GM20431 (cell line): ENCODE measurements around the gene SLC27A1.

Experiments used
- in situ Hi-C: fragments of 300-500 bp; cut with MseI, MboI; formaldehyde crosslinking; loops from one replicate; pipeline ENCODE4 v1.15.0; 2020; ENCODE audit warnings: low sequenced_read_pairs; ENCODE audit not compliant: unreplicated experiment

SLC27A1 gene

DNA sequence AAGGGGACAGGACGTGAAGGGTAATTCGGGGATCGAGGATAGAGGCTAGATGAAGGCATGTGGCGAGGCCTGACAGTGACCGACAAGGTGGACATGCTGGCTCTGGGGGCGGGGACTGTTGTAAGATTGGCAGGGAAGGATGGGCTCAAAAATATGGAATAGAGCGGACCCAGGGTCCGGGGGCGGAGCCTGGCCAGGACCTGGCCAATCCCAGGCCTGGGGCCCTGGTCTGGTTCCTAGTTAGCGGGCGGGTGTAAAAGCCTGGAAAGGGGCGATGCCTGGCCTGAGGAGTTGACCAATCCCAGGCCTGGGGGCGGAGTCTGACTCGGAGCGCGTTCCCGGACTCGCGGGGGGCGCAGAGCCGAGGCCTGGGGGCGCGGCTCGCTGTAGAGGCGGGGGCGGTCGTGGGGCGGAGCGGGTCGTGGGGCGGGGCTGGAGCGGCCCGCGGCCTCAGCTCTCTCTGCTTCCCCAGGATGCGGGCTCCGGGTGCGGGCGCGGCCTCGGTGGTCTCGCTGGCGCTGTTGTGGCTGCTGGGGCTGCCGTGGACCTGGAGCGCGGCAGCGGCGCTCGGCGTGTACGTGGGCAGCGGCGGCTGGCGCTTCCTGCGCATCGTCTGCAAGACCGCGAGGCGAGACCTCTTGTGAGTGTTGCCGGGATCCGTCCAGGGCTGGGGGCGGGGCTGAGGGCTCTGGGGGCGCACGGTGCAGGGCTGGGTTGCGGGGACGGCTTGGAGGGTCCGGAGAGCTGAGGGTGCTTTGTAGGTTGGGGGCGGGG, at the start of gene SLC27A1:
TSS of gene SLC27A1 (plus strand) at position 457 of the 774 bp plus-strand sequence. CDS start at position 474, 17 bp downstream.
- in situ Hi-C loops, result no loop called here

DNA sequence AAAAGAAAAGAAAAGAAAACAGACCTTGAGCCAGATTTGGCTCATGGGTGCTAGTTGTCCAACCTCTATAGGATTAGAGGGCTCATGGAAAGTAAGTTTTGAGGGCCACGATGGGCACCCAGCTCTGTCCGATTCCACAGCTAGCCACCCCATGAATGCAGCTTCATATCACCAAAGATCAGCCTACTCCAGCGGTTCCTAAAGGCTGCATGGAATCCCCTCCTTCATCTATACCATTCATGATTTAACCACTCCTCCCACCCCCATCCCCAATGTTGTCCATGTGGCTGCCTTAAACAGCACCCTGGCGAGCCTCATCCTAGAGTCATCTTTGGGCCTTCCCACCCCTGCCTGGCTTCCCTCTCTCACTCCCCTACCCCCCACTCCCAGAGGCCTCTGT, 48.4 kb upstream of the SLC27A1 start:
- in situ Hi-C loops, result no loop called here

DNA sequence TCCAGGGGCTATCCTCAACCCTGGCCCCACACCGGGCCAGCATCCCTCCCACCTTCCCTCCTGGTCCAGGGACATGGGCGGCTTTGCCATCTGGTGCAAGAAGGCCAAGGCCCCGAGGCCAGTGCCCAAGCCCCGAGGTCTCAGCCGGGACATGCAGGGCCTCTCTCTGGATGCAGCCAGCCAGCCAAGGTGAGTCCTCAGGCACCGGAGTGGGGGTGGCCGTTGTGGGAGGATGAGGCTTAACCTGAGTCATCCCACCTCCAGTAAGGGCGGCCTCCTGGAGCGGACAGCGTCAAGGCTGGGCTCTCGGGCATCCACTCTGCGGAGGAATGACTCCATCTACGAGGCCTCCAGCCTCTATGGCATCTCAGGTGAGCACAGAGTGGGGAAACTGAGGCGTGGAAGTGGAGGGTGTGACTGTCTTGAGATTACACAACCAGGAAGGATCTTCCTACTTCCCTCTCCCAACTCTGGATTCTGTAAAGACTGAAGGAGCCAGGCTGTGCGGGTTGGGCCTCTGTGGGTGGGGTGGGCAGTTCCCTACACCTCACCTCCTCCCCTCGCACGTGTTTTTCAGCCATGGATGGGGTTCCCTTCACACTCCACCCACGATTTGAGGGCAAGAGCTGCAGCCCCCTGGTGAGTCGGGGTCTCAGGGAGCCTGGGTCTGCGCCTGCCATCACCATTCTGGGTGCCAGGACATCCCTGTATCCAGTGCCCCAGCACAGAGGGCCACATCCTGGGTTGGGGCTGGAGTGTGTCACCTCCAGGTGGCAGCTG, 46.7 kb upstream of the SLC27A1 start:
- in situ Hi-C loops, result no loop called here

DNA sequence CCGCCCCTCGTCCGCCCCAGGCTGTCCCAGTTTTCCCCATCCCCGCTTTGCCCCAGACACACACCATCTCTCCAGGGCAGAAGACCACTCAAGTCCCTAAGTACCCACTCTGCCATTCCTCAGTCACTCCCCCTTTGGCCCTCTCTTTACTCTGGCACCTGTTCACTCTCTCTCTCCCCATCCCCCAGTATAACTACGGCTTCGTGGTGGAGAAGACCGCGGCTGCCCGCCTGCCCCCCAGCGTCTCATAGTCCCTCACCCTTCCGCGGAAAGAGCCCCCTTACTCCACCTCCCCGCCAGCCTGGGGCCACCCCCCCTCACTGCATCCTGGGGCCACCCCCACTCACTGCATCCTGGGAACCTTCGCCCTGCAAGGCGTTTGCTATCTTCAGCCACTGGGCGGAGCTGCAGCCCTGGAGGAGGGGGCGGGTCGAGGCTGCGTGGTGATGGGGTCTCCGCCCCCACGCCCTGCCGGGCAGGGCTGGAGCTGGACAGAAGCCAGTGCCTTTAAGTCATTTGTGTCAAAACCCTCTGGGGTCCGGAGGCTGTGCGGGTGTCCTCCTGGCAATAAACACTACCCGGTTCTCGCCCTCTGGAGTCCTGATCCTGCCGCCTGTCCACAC, 45.5 kb upstream of the SLC27A1 start:
- in situ Hi-C loops, result no loop called here

DNA sequence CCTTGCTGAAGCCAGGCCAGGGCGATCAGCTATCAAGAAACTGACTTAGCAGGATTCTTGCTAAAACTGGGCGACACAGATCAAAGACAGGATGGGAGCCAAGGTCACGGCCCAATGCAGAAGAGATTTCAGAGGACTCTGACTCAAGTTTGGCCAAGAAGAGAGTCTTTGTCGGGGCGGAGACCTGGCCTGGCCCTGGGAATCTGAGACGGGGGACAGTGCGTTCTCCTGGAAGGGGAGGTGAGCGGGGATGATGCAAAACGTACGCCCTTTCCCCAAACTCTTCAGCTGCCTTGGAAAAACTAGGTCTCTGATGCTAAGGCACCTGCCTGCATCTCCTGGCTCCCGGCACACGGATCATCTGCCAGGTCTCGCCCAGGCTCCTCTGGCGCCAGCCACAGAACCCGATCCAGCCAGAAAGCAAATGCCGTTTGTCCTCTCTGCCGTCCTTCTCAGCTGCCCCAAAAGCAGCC, 40.6 kb upstream of the SLC27A1 start:
- in situ Hi-C loops, result no loop called here

DNA sequence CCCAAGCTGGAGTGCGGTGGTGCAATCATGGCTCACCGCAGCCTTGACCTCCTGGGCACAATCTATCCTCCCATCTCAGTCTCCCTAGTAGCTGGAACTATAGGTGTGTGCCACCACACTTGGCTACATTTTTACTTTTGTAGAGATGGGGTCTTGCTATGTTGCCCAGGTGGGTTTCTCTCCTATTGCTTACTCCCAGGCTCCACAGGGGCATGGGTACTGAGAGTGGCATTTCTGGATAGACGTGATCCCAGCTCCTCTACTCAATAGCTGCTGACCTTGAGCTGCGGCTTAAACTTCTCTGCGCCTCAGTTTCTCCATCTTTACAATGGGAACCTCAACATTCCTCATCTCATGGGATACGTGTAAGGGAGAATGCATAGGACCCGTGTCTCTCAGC, 38.9 kb upstream of the SLC27A1 start:
- in situ Hi-C loops, result no loop called here

DNA sequence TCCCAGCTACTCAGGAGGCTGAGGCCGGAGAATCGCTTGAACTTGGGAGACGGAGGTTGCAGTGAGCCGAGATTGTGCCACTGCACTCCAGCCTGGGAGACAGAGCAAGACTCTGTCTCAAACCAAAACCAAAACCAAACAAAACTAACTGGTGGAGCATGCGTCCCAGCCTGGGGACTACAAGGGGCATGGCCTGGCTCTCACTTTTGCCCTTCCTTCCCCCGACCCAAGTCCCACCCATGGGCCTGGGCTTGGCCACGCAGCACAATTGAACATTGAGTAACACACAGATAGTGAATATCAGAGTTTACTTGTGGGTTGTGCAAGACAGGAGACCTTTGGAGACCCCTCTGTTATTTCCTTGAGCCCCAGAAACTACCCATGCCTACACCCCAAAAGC, 35.1 kb upstream of the SLC27A1 start:
- in situ Hi-C loops, result no loop called here

DNA sequence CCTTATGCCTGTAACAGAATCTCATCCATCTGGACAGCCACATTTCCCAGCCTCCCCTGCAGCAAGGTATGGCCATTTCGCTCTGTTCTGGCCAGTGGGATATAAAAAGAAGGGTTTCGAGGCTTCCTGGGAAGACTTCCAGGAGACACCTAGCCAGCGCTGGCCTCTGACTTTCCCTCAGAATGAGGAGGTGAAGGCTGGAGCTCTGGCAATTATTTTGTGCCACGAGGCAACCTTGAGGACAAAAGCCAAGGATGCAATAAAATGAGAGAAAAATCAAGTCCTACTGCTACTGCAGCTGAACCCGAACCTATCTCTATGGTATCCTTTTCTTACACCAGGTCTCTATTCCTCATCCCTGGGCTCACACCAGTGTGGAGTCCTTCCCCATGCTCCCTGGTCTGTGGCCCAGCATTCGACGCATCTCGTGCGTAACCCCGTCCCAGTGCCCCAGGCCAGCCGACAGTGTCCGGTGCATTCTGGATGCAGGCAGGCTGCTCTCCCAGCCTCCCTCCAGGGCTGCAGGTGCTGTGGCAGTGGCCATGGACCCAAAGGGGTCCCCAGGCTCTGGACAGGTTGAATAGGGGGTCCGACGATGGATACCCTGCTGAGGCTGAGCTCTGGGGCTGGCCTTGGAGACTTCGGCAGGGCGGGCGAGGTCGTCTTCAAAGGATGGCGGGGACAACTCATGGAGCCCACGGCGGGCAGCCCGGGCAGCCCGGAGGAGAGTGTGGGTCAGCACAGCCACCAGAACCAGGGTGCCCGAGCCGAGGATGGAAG, 34.0 kb upstream of the SLC27A1 start:
- in situ Hi-C loops, result no loop called here

DNA sequence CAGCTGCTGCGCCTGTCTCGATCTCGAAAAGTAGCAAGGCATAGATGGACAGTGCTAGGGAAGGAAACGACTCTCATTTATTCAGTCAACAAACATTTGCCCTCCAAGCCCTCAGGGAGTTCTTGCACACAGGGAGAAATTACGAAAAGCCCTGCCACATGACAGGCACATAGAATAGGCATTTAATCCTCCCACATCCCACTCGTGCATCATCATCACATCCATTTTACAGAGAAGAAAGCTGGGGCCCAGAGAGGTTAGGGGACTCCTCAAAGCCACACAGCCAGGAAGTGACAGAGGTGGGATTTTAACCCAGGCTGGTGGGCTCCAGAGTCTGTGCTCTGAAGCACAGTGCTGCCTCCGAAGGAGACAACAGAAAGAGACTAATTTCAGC, 33.5 kb upstream of the SLC27A1 start:
- in situ Hi-C loops, result no loop called here

DNA sequence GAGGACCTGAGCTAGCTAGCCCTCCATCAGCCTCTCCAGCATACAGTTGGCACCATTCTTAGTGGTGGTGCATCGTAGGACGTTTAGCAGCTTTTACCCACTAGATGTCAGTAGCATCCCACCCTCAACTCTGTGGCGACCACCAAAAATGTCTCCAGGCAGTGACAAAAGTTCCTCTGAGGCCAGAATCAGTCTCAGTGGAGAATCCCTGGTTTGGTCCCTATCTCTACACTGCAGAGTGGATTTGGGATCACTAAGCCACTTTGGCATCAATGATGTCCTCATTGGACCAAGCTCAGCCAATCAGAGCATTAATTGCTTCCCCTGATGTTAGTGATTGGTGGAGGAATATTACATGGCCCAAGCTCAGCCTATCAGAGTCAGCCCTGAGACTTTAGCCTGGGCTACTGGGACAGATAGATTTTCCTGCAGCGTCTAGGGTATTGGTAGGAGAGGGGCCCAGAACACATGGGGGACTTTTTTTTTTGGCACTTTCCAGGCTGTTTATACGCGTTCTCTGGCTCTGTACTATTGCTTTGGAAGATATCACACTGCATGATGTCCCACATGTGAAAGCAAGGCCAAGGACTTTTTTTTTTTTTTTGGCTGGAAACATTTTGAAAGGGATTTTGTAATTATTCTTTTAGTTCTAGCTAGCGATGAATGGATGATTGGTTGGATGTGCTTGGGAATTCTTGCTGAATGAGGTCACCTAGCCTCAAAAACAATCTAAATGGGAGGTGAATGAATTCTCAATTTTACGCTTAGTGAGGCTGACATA, 28.9 kb upstream of the SLC27A1 start:
- in situ Hi-C loops, result no loop called here

DNA sequence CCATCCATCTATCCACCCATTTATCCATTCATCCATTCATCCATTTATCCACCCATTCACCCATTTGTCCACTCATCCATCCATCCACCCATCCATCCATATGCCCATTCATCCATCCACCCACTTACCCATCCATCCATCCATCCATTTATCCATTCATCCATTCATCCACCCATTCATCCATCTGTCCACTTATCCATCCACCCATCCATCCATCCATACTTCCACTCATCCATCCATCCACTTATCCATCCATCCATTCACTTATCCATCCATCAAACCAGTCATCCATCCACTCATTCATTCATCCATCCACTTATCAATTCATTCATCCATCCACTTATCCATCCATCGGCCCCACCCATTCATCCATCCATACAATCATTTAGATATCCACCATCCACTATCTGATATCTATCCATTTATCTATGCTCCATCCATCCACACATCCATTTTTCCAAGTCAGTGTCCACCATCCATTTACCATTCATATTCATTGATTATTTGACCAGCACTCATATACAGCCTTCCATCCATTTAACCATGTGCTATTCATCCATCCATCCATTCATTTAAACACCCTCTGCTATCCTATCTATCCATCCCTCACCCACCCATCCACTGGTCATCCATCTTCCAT, 24.7 kb upstream of the SLC27A1 start:
- in situ Hi-C loops, result no loop called here

DNA sequence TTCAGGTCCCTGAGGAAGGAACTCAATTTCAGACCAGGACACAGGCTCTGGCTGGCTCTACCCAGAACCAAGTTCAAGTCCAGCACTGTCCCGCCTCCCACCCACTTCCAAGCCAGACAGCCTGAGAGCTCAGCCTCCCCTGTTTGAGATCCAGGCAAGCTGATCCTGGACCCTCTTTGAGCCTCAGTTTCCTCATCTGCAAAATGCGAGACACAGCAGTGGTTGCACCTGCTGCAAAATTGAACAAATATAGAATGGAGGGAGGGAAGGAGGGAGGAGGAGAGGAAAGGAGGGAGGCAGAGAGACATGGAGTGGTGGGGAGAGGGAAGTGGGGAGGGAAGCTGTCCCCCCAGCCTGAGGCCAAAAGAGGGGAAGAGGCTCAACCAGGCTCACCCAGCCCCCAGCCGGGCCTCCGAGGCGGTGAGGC, 22.6 kb upstream of the SLC27A1 start:
- in situ Hi-C loops, result no loop called here

DNA sequence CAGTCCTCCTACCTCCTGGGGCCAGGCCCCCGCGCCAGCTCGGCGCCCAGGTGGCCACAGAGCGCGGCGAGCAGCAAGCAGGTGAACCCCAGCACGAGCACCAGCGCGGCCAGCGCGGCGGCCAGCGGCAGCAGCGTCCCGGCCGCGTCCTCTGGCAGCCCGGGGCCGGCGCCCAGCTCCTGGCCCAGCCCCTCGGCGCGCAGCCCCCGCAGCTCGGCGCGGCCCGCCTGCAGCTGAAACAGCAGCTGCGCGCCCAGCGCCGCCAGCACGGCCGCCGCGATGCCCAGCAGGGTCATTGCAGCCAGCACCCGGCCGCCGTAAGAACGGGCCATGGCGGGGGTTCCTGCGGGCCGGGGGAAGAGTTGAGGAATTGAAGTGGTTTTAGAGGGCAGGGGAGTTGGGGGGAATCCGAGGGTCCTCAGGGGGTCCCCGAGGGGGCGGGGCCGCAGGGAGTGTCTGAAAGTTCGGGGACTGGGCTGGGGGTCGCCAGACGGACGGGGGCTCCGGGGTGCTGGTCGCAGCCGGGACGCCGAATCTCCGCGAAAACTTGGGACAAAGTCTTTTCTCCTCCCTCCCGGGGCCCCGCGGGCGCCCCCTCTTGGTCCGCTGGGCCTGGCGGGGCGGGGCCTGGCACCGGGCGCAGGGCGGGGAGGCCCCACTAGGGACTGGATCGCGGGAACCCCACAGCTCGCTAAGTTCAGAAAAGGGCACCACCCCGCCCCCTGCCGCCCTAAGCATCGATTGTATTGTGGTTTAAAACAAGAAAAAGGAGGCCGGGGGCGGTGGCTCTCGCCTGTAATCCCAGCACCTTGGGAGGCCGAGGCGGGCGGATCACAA, 22.0 kb upstream of the SLC27A1 start, which contains the start of gene TMEM221:
TSS of gene TMEM221 (minus strand) at position 538 of the 837 bp plus-strand sequence. CDS start at position 332, 206 bp downstream.
- in situ Hi-C loops, result no loop called here

DNA sequence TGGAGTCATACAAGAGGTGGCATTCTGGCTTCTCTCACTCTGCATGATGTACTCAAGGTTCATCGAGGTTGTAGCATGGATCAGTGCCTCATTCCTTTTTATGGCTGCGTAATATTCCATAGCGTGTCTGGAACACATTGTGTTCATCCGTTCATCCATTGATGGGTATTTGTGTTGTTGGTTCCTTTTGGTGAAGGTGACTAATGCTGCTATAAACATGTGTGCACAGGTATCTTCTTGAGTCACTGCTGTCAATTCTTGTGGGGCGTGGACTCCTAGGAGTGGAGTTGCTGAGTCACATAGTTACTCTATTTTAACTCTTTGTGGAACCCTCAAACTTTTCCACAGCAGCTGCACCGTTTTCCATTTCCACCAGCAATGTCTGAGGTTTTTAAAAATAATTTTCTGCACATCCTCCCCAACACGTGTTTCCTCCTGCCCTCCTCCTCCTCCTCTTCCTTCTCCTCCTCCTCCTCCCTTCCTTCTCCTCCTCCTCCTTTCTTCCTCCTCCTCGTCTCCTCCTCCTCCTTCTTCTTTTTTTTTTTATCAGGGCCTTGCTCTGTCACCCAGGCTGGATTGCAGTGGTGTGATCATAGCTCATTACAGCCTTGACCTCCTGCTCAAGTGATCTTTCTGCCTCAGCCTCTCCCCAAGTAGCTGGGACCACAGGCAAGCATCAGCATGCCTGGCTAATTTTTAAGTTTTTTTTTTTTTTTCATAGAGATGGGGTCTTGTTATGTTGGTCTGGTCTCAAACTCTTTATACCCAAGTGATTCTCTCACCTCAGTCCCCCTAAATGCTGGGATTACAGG, 19.9 kb upstream of the SLC27A1 start:
- in situ Hi-C loops, result no loop called here

DNA sequence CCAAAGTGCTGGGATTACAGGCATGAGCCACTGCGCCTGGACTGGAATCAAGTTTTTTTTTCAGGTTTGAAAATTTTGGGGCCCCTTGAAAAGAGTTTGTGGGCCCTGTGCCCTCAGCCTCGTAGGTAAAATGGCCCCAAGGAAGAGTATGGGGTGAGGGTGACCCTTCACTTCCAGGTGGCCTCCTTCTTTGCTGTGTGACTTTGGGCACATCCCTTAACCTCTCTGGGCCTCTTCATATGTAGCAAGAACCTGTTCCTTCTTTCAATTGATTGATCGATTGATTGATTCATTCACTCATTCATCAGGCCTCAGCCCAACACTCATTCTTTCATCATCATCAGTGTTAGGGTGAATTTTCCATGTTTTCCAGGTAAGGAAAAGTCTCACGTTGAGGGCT, 18.5 kb upstream of the SLC27A1 start:
- in situ Hi-C loops, result no loop called here

DNA sequence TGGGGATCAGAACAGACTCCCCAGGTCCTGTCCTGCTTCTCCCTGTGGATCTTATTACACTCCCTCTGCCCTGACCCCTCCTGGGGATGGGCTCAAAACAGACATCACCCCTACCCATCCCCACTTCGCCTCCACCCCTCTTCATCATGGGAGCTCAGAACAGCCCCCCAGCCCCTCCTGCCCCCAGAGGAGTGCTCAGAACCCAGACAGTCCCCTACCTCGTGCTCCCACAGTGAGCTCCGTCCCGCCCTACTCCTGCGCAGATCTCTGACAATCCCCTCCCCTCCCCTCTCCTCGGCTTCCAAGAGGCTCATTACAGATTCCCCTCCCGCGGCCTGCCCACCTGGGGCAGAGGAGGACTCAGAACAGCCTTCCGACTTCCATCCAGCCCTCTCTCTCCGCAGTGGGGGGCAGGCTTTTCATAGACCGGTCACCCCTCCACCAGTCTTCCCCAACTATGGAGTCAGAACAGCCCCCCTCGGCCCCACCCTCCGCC, 15.7 kb upstream of the SLC27A1 start:
- in situ Hi-C loops, result no loop called here
